ENCODE measurements around the gene HGD. TPM values are rescaled to one million over a fixed set of nuclear protein-coding genes. Genes with fewer than 3 reads are reported as not detected.

The HGD gene
- total RNA-seq, 1 donor = 0.43 TPM

DNA sequence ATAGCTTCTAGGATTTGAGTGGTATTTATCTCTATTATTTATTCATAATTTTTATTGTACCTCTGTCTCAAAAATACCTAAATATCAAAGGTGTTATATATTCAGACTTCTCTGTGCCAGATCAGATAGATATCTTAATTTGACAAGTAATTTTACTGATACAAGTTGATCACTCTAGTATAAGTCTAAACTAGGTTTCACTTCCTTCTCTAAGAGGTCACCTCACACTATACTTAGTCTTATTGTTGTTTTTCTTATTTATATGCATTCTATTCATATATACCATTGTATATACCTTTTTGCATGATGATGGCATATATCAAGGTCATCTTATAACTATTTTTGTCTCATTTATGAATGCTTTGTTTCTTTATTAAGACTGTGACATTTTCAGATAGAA, 26.4 kb upstream of the HGD start:
- no peak for DNase-seq (ENCODE audit: low read depth)
- TF ChIP-seq, protein P1, sequence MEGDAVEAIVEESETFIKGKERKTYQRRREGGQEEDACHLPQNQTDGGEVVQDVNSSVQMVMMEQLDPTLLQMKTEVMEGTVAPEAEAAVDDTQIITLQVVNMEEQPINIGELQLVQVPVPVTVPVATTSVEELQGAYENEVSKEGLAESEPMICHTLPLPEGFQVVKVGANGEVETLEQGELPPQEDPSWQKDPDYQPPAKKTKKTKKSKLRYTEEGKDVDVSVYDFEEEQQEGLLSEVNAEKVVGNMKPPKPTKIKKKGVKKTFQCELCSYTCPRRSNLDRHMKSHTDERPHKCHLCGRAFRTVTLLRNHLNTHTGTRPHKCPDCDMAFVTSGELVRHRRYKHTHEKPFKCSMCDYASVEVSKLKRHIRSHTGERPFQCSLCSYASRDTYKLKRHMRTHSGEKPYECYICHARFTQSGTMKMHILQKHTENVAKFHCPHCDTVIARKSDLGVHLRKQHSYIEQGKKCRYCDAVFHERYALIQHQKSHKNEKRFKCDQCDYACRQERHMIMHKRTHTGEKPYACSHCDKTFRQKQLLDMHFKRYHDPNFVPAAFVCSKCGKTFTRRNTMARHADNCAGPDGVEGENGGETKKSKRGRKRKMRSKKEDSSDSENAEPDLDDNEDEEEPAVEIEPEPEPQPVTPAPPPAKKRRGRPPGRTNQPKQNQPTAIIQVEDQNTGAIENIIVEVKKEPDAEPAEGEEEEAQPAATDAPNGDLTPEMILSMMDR (IDR thresholded peaks at IDR 0.05; ENCODE audit: insufficient read depth, low read depth, low read length) = no peak
- no peak overlapping the region for H3K4me3 ChIP-seq (ENCODE audit: low read depth, low read length)

- no peak overlapping the region for H3K4me3 ChIP-seq (ENCODE audit: low read depth, low read length)
- TF ChIP-seq, protein P1 (IDR thresholded peaks at IDR 0.05; ENCODE audit: insufficient read depth, low read depth, low read length) = no peak
- DNase-seq (ENCODE audit: low read depth) = no peak
Measured at GRCh38 chr3:120706950-120707349, 24.9 kb upstream of the HGD start.

GRCh38 chr3:120705884-120706582, 24.0 kb upstream of the HGD start:
- no peak overlapping the region for H3K4me3 ChIP-seq (ENCODE audit: low read depth, low read length)
- peak; percentile 73 for DNase-seq (ENCODE audit: low read depth)
- TF ChIP-seq, protein P1 (IDR thresholded peaks at IDR 0.05; ENCODE audit: insufficient read depth, low read depth, low read length) = no peak

DNA sequence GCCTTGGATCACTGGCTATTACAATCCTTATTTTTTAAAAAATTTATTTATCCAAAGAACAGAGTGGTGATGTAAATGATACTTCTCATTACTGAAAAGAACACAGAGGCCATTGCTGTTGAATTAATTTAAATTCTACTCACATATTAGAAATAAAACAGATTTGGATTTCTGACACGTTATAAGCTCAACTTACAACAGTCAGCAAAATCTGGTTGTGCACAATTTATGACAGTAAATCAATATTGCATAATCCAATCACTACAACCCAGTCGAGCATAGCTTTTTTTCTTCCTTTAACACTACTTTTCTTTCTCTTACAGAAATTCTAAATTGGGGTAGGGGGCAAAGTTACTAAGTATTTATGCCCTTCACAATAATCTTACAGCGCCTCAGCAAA, 17.3 kb upstream of the HGD start:
- DNase-seq (ENCODE audit: low read depth) = no peak
- TF ChIP-seq, protein P1 (IDR thresholded peaks at IDR 0.05; ENCODE audit: insufficient read depth, low read depth, low read length) = no peak
- no peak overlapping the region for H3K4me3 ChIP-seq (ENCODE audit: low read depth, low read length)

- TF ChIP-seq, protein P1 (IDR thresholded peaks at IDR 0.05; ENCODE audit: insufficient read depth, low read depth, low read length) = no peak
- DNase-seq (ENCODE audit: low read depth) = peak; percentile 80
- H3K4me3 ChIP-seq (ENCODE audit: low read depth, low read length) = no peak overlapping the region
Measured at GRCh38 chr3:120693439-120694171, 11.6 kb upstream of the HGD start.

DNA sequence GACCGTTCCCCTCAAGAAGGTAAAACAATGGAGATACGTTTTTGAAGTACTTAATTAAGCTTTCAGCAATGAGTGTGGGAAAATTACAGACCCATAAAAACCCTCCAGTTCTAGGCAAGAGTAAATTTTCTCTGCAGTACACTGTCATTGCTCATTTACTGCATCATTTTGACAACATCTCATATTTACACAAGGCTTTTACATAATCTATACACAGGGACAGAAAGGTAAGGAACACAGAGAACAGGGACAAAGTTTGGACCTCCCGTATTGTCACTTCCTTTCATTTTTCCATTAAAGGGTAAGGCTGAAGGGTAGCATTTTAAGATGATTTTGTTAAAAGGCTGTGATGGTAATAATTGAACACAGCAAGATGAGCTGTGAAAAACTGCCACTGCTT, 7.4 kb upstream of the HGD start:
- no peak overlapping the region for H3K4me3 ChIP-seq (ENCODE audit: low read depth, low read length)
- TF ChIP-seq, protein P1 (IDR thresholded peaks at IDR 0.05; ENCODE audit: insufficient read depth, low read depth, low read length) = no peak
- DNase-seq (ENCODE audit: low read depth) = no peak
